ENCODE results near the gene PARP14.

PARP14 gene

DNA sequence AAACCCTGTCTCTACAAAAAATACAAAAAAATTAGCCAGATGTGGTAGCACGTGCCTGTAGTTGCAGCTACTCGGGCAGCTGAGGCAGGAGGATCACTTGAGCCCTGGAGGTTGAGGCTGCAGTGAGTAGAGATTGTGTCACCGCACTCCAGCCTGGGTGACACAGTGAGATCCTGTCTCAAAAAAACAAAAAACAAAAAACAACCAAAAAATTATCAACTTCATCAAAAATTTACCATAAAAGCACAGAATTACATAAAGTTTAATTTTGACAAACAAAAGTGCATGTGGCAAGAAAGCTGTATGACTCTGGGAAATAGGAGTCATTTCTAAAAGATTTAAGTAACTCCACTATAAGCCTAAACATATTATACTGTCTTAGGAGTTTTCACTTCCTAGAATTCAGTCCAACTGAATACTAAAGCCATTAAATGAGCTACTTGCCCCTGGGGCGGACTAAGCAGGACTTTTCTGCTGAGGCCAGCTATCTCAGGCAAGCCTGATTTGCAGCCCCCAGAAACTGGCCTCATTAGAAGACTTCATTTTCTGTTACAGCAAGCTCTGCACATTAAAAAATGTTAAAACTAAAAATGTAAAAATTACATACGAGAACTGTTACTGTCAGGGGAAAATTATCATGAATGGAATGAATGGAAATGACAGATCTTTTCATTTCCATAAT is 90.0 kb downstream of the PARP14 start:
- no peak for DNase-seq

- DNase-seq = no peak
Observed at GRCh38 chr3:122772827-122773226, 92.2 kb downstream of the PARP14 start.

DNA sequence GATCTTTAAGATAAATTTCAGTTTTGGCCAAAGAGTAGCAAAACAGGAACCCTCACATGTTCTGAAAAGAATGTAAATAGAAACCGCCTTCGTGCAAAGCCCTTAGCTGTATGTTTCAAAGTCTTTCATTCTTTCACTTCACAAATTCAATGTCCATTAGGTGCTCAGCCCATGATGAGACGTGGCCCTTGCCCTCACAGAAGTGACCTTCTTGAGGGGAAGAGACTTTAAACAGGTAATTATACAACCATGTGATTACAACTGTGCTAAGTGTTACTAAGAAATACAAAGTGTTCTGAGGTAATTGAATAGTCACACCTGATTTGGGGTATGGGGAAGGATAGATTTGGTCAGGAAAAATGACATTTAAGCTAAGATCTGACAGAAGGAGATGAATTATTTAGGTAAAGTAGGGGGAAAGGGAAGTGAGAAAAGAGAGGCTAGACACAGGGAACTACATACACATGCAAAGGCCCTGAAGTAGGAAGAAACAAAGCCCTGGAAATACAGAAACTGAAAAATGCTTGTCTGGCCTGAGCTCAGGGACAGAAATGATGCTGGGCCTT is 93.4 kb downstream of the PARP14 start:
- no peak for DNase-seq

GRCh38 chr3:122774564-122774963 is 93.9 kb downstream of the PARP14 start:
- DNase-seq = no peak

GRCh38 chr3:122776675-122777468 is 96.2 kb downstream of the PARP14 start:
- no peak for DNase-seq

DNA sequence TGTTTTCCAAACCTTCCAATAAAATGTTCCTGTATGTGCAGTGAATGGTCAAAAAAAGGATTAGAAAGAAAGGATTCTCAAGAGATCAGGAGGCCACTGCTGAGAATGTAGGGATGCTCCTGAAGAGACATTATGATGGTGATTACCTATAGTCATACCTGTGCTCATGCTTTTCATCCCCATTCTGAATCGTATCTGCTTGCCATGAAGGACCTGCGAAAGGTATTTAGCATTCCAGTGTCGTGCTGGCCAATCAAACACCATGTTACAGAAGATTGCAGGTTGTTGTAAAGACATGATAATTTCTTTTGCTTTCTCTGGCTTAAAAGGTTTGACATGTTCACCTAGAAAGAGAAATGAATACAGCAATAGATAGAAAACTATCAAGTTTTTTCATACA is 96.9 kb downstream of the PARP14 start:
- DNase-seq = no peak
